NCI-H1694 (cell line): Measurements from ENCODE around the gene STK32B.
"Not testable (repeated sequence)": the region's sequence is repeated elsewhere in the genome, so short reads cannot be mapped to it uniquely, and the experiment has no call there.

Experiments
- DNase-seq: peaks from one replicate; lab custom pipeline; 2025; lab: John Stamatoyannopoulos, UW

STK32B gene

DNA sequence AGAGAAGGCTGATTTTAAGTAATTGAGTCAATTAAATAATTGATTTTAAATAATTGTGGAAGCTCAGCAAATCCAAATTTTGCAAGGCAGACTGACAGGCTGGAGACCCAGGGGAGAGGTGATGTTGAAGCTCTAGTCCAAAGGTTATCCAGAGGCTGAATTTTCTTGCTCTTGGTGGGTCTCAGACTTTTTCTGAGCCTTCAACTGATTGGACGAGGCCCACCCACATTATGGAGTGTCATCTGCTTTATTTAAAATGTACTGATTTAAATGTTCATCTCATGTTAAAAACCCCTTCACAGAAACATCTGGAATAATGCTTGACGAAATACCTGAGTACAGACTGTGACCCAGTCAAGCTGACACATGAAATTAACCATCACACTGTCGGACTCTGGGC is 20.4 kb upstream of the STK32B start:
- no peak for DNase-seq

- DNase-seq = no peak
Measured at GRCh38 chr4:5032813-5033212, 18.5 kb upstream of the STK32B start.

DNA sequence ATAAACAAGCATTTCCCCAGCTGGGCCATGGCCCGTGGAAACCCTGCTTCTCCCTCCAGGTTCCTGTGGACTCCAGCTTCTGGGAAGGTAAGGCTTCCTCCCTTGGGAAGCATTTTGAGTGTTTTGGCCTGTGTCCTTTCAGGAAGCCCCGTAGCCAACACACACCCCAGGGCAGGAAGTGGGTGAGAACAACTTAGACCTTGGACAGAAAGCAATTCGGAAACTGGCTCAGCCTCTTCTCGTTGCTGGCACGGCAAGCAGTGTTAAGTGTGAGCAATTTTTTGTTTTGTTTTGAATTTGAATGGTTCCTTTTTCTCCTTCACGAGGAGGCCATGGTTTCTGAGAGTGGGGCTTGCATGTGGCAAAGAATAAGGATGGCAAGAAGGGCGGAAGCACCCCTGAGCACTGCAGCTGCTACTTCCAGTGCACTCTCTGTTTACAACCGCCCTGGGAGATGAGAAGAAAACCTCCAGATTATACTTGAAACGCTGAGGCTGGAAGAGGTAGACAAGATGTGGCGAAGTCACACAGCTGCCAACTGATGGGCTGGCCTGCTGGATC is 17.9 kb upstream of the STK32B start:
- no peak for DNase-seq

DNA sequence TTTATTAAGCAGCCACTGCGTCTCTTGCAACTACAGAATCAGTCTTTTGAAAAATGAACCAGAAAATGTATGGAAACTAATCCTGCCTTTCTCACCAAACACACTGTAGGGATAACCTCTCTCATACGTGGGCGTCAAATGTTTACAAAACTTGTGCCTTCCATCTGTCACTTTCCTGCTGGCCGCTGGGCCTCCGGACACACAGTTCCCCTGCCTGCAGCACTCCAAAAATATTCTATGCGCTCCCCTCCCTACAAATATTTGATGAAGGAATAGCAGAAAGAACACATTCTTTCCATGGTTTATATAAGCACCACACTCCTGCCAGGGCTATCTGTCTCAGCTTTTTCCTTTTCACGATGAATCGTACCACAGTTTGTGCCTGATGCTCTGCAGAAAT is 17.1 kb upstream of the STK32B start:
- DNase-seq = no peak

DNA sequence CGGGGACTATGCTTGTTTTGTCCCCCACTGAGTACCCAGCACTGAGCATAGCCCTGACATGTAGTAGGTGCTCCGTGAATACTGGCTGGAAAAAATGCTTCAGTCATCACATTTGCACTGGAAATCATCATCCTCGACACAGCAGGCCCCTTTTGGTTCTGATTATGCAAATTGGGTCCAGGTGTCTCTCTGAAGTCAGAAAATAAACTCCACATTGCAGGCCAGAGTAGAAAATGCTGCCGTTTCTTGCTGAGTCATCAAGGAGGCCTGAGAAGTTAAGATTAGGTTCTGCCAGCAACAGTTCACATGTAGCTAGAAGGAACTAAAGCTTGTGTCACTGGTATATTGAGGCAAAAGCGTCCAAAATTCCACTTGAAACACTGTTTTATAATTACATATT is 15.0 kb upstream of the STK32B start:
- DNase-seq = no peak

GRCh38 chr4:5037553-5038551 is 13.4 kb upstream of the STK32B start:
- DNase-seq = no peak

- DNase-seq = no peak
Measured at GRCh38 chr4:5039800-5040199, 11.5 kb upstream of the STK32B start.

GRCh38 chr4:5040856-5041620 is 10.2 kb upstream of the STK32B start:
- DNase-seq = no peak

DNA sequence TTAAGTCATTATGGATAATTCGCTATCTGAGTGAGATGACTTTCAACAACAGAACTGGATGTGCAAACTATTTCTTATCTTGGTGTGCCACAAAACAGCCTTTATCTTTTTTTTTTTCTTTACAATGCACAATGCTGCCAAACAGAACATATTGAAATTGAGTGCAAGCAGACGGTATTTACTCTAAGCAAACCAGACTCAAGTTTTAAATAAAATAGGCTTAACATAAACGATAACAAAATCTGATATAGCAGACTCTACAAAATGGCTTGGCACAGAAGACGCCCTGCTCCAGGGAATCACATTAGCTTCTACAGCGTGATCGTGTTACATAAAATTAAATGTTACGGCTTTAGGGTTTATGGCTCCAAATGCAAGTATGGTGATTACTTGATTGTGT is 9.6 kb upstream of the STK32B start:
- DNase-seq = no peak

GRCh38 chr4:5043579-5043978 is 7.7 kb upstream of the STK32B start:
- DNase-seq = no peak

- no peak for DNase-seq
Measured at GRCh38 chr4:5044341-5044740, 6.9 kb upstream of the STK32B start.

DNA sequence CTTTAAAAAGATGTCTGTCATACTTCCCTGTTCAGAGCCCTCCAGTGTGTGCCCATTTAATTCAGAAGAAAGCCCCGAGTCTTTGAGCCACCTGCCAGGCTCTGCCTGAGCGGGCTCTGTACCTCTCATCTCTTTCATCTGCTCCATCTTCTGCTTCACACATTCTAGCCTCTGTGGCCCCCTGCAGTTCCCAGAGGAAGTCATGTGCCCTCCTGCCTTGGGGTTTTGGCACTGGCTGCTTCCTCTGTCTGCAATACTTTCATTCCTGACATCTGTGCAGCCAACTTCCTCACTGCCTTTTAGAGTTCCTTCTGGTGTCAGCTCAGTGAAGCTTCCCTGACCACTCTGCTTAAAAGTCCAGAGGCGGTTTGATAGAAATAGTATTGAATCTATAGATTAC is 6.2 kb upstream of the STK32B start:
- no peak for DNase-seq

GRCh38 chr4:5048721-5049120 is 2.6 kb upstream of the STK32B start:
- DNase-seq = no peak

DNA sequence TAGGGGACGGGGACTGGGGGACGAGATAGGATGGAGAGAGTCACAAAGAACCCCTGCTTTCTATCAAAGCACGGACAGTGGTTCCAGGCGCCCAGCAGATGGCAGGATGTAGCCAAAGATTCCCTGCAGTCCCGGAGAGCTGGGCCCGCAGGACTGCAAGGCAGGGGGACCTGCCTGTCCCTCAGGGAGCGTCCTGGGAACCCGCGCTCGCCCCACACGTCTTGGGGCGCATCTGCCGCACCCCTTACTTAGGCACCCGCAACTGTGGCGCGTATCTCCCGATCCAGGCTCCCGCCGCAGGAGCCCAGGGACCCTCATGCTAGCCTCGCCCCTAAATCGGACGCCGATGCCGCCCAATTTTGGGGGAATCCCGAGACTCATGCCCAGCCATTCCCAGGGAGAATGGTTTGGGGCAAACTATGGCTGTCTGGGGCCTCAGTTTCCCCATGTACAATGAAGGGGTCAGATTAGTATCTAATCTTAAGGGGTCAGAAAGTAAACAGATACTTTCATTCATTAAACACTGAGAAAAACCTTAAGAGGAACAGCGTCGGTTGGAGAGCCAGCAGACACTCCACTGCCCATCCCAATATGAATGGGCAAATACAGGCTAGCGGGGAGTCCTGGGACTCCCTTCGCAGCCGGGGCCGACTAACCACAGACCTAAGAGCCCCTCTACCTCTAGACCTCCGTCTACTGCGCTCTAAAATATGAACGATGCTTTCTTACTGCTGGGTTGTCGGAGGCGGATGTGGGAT is 581 bp upstream of the STK32B start:
- DNase-seq = peak; percentile 33

GRCh38 chr4:5052204-5052702 is 973 bp downstream of the STK32B start:
- no peak for DNase-seq

DNA sequence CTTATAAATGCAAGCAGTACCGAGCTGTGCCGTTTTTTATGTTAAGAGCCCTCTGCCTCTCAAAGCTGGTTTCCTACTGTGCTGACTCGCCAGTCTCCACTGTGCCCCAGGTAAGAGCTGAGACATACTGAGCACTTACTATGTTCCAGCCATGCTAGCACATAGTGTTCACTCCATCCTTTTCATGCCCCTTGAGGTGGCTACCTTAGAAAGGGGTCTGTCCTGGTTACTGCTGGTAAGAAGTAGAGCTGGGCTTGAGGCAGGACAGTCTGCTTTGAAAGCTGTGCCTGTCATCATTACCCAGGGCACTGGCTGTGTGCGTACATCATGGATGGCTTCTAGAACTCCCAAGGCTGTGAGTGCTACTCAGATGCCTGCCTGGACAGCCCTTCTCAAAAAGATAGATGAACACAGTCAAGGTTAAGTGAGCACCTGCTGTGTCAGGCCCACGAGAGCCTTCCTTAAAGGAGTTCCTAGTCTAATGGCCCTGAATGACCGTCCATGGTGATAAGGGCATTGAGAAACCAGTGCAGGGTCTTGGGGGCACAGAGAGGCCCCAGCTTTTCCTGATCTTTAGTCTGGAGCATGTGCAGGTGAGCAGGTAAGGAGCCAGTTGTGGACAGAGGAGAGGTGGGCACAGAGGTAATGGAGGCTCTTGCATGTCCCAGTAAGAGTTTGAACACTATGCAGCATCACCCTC is 1.6 kb downstream of the STK32B start:
- DNase-seq = no peak

DNA sequence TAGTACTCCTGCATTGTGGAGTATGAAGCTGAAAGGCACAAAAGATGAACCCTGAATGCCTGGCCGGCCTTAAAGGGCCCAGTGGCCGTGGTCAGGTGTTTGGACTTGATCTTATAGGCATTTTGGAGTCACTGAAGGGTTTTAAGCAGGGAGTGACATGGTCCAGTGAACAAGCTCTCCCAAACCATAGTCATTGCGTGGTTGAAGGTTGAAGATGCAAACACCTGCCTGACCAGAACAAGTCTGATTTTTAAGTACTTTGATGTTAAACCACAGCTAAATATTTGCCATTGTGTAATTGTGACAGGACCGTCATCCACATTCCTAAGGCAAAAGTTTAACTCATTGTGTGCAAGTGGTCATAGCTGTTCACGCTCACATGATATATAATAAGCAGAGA is 3.3 kb downstream of the STK32B start:
- no peak for DNase-seq

DNA sequence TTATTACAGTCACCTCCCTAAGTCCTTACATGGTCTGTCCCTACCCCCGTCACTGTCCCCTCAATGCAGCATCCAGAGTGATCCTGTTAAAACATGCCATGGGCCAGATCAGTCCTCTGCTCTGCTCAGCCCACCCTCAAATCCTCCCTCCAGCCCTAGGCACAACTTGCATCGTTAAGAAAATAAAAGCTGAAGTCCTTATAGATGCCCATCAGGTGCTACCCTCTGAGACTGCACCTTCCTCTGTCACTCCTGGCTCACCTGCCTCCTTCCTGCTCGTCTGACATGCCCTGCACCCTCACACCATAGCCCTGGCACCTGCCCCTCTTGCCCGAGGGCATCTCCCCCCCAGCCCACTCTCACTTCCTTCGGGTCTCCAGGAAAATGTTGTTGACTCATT is 4.1 kb downstream of the STK32B start:
- no peak for DNase-seq

- DNase-seq = no peak
Measured at GRCh38 chr4:5066101-5066500, 14.8 kb downstream of the STK32B start.

DNA sequence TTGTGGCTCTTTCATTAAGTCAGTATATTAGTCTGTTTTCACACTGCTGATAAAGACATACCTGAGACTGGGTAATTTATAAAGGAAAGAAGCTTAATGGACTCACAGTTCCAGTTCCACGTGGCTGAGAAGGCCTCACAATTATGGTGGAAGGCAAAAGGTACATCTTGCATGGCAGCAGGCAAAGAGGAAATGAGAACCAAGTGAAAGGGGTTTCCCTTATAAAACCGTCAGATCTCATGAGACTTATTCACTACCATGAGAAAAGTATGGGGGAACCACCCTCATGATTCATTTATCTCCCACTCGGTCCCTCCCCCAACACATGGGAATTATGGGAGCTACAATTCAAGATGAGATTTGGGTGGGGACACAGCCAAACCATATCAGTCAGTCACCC is 15.7 kb downstream of the STK32B start:
- not testable (repeated sequence) for DNase-seq

GRCh38 chr4:5067908-5068307 is 16.6 kb downstream of the STK32B start:
- no peak for DNase-seq
